ENCODE measurements around the gene CAVIN3. TPM values are rescaled to one million over a fixed set of nuclear protein-coding genes. Genes with fewer than 3 reads are reported as not detected.
A peak's percentile ranks its signal among the peaks of the same experiment; 100 is the strongest.
"Not testable (repeated sequence)": the region's sequence is repeated elsewhere in the genome, so short reads cannot be mapped to it uniquely, and the experiment has no call there.

Gene CAVIN3
- total RNA-seq, 1 experiment from 2014 or later = 376 TPM

- DNase-seq (ENCODE audit: low read depth) = no peak
Measured at GRCh38 chr11:6326303-6326702, 6.0 kb upstream of the CAVIN3 start.

- no peak for DNase-seq (ENCODE audit: low read depth)
Measured at GRCh38 chr11:6323291-6323905, 3.1 kb upstream of the CAVIN3 start.

GRCh38 chr11:6321961-6322362, 1.7 kb upstream of the CAVIN3 start:
- peak; percentile 80 for DNase-seq (ENCODE audit: low read depth)

- DNase-seq (ENCODE audit: low read depth) = peak; percentile 12
Measured at GRCh38 chr11:6321356-6321755, 1.1 kb upstream of the CAVIN3 start.

- peak; percentile 92 for DNase-seq (ENCODE audit: low read depth)
Measured at GRCh38 chr11:6319704-6320410, 444 bp downstream of the CAVIN3 start.

- DNase-seq (ENCODE audit: low read depth) = no peak
Measured at GRCh38 chr11:6319001-6319703, 1.1 kb downstream of the CAVIN3 start.

GRCh38 chr11:6318204-6318603, 2.1 kb downstream of the CAVIN3 start:
- no peak for DNase-seq (ENCODE audit: low read depth)

GRCh38 chr11:6315811-6316425, 4.4 kb downstream of the CAVIN3 start:
- DNase-seq (ENCODE audit: low read depth) = peak; percentile 62

GRCh38 chr11:6312106-6312505, 8.2 kb downstream of the CAVIN3 start:
- DNase-seq (ENCODE audit: low read depth) = no peak

- DNase-seq (ENCODE audit: low read depth) = peak; percentile 7
Measured at GRCh38 chr11:6307876-6308275, 12.4 kb downstream of the CAVIN3 start.

GRCh38 chr11:6305297-6305696, 15.0 kb downstream of the CAVIN3 start:
- no peak for DNase-seq (ENCODE audit: low read depth)

- DNase-seq (ENCODE audit: low read depth) = no peak
Measured at GRCh38 chr11:6303661-6304060, 16.6 kb downstream of the CAVIN3 start.

- no peak for DNase-seq (ENCODE audit: low read depth)
Measured at GRCh38 chr11:6301096-6301495, 19.2 kb downstream of the CAVIN3 start.

- DNase-seq (ENCODE audit: low read depth) = no peak
Measured at GRCh38 chr11:6300325-6300724, 20.0 kb downstream of the CAVIN3 start.

GRCh38 chr11:6298605-6299004, 21.7 kb downstream of the CAVIN3 start:
- DNase-seq (ENCODE audit: low read depth) = peak; percentile 50

GRCh38 chr11:6297831-6298230, 22.5 kb downstream of the CAVIN3 start:
- DNase-seq (ENCODE audit: low read depth) = peak; percentile 8

- no peak for DNase-seq (ENCODE audit: low read depth)
Measured at GRCh38 chr11:6285019-6285418, 35.3 kb downstream of the CAVIN3 start.

GRCh38 chr11:6284250-6284649, 36.1 kb downstream of the CAVIN3 start:
- no peak for DNase-seq (ENCODE audit: low read depth)

- DNase-seq (ENCODE audit: low read depth) = no peak
Measured at GRCh38 chr11:6283453-6284023, 36.8 kb downstream of the CAVIN3 start.

GRCh38 chr11:6280809-6281208, 39.5 kb downstream of the CAVIN3 start:
- DNase-seq (ENCODE audit: low read depth) = not testable (repeated sequence)

GRCh38 chr11:6273188-6273587, 47.1 kb downstream of the CAVIN3 start:
- DNase-seq (ENCODE audit: low read depth) = no peak

- DNase-seq (ENCODE audit: low read depth) = no peak
Measured at GRCh38 chr11:6271598-6271997, 48.7 kb downstream of the CAVIN3 start.
